ENCODE results near the gene DGCR8. TPM values are rescaled to one million over a fixed set of nuclear protein-coding genes. Genes with fewer than 3 reads are reported as not detected.

Gene DGCR8
- total RNA-seq, 1 donor from 2014 or later, result 29.0 TPM

GRCh38 chr22:20052309-20053259, 27.5 kb upstream of the DGCR8 start:
- H3K9me3 ChIP-seq (ENCODE audit: insufficient read depth, low read depth, low read length), result no peaks in the 10 kb centered on the region
- Mint-ChIP-seq H3K4me1 (ENCODE audit: low read depth, unreplicated experiment) (no peaks in the 10 kb centered on the region), H3K4me3 (ENCODE audit: unreplicated experiment) (no peak overlapping the region), H3K9me3 (ENCODE audit: unreplicated experiment) (peaks cover 2% of the 10 kb centered on the region), H3K27me3 (ENCODE audit: low read depth, unreplicated experiment) (no peaks in the 10 kb centered on the region), H3K27ac (ENCODE audit: unreplicated experiment) (no peak overlapping the region), H3K36me3 (ENCODE audit: low read depth, unreplicated experiment) (peaks cover 29% of the 10 kb centered on the region)
- DNase-seq (ENCODE audit: low read depth) (no peak), FAIRE-seq (no peak)
- no peaks in the 10 kb centered on the region for H3K36me3 ChIP-seq (ENCODE audit: insufficient read depth, low read length)
- no peaks in the 10 kb centered on the region for H4K20me1 ChIP-seq (ENCODE audit: insufficient read depth, low read length)
- no peak overlapping the region for H2AFZ ChIP-seq (ENCODE audit: low read depth, low read length)
- no peak overlapping the region for H3K9ac ChIP-seq (ENCODE audit: low read length)
- TF ChIP-seq EZH2 (IDR thresholded peaks at IDR 0.05; ENCODE audit: insufficient read depth, low read length), result no peak
- no peak for TF ChIP-seq CTCF (IDR thresholded peaks at IDR 0.05; ENCODE audit: insufficient read depth, low read depth, low read length)
- H3K27ac ChIP-seq (ENCODE audit: low read depth, low read length), result no peak overlapping the region
- no peak overlapping the region for H3K4me2 ChIP-seq (ENCODE audit: low read length)
- H3K4me3 ChIP-seq (ENCODE audit: insufficient read depth, low read depth, low read length), result no peak overlapping the region
- H3K4me1 ChIP-seq (ENCODE audit: insufficient read depth, low read length), result no peaks in the 10 kb centered on the region
- H3K27me3 ChIP-seq (ENCODE audit: insufficient read depth, low read length), result no peaks in the 10 kb centered on the region
- H3K79me2 ChIP-seq (ENCODE audit: insufficient read depth, low read length), result no peaks in the 10 kb centered on the region

GRCh38 chr22:20053407-20054033, 26.5 kb upstream of the DGCR8 start:
- no peak overlapping the region for H3K4me2 ChIP-seq (ENCODE audit: low read length)
- no peak overlapping the region for H3K27ac ChIP-seq (ENCODE audit: low read depth, low read length)
- H2AFZ ChIP-seq (ENCODE audit: low read depth, low read length), result no peak overlapping the region
- H3K4me3 Mint-ChIP-seq (ENCODE audit: unreplicated experiment), result no peak overlapping the region
- H3K4me1 Mint-ChIP-seq (ENCODE audit: low read depth, unreplicated experiment), result no peaks in the 10 kb centered on the region
- peaks cover 25% of the 10 kb centered on the region for H3K36me3 Mint-ChIP-seq (ENCODE audit: low read depth, unreplicated experiment)
- no peaks in the 10 kb centered on the region for H3K4me1 ChIP-seq (ENCODE audit: insufficient read depth, low read length)
- H3K9ac ChIP-seq (ENCODE audit: low read length), result no peak overlapping the region
- H3K79me2 ChIP-seq (ENCODE audit: insufficient read depth, low read length), result no peaks in the 10 kb centered on the region
- no peaks in the 10 kb centered on the region for H3K27me3 ChIP-seq (ENCODE audit: insufficient read depth, low read length)
- H3K27me3 Mint-ChIP-seq (ENCODE audit: low read depth, unreplicated experiment), result no peaks in the 10 kb centered on the region
- peaks cover 2% of the 10 kb centered on the region for H3K9me3 Mint-ChIP-seq (ENCODE audit: unreplicated experiment)
- H4K20me1 ChIP-seq (ENCODE audit: insufficient read depth, low read length), result no peaks in the 10 kb centered on the region
- TF ChIP-seq EZH2 (IDR thresholded peaks at IDR 0.05; ENCODE audit: insufficient read depth, low read length), result no peak
- no peak for TF ChIP-seq CTCF (IDR thresholded peaks at IDR 0.05; ENCODE audit: insufficient read depth, low read depth, low read length)
- H3K4me3 ChIP-seq (ENCODE audit: insufficient read depth, low read depth, low read length), result no peak overlapping the region
- no peak for DNase-seq (ENCODE audit: low read depth)
- no peaks in the 10 kb centered on the region for H3K9me3 ChIP-seq (ENCODE audit: insufficient read depth, low read depth, low read length)
- no peaks in the 10 kb centered on the region for H3K36me3 ChIP-seq (ENCODE audit: insufficient read depth, low read length)
- no peak overlapping the region for H3K27ac Mint-ChIP-seq (ENCODE audit: unreplicated experiment)
- FAIRE-seq, result no peak

All from astrocyte (in vitro differentiated cells and primary cell).